OCI-LY7 (cell line): ENCODE results near the gene ACSS3. TPM values are rescaled to one million over a fixed set of nuclear protein-coding genes. Genes with fewer than 3 reads are reported as not detected.

ENCODE experiments used
- BruUV-seq: library from RNA; stranded (reverse); fragments of 400-500 nt; replicated peaks from 2 replicates; lab custom pipeline; 2021; lab: Mats Ljungman, UMichigan
- CTCF ChIA-PET: fragments of 300-600 bp; sonication (Branson Sonifier 250); formaldehyde crosslinking; loops from one replicate; lab custom pipeline; 2022; ENCODE audit warnings: antibody characterized with exemption; ENCODE audit not compliant: unreplicated experiment; lab: Charles Lee
- POLR2A ChIA-PET: fragments of 300-600 bp; sonication (Branson Sonifier 250); formaldehyde crosslinking; loops from one replicate; lab custom pipeline; 2022; ENCODE audit warnings: antibody characterized with exemption; lab: Charles Lee
- DNase-seq: peaks from one replicate; pipeline ENCODE4 v3.0.0-alpha.2; 2015; ENCODE audit warnings: low spot score
- H2AFZ ChIP-seq: fragments of 200-600 bp; sonication (generic), shearing (Covaris generic); 2 replicates; pipeline ENCODE4 v1.6.1; 2014; ENCODE audit warnings: mild to moderate bottlenecking, antibody characterized with exemption, low read length, moderate library complexity
- H3K27ac ChIP-seq: fragments of 200-600 bp; sonication (generic); 2 replicates; pipeline ENCODE4 v1.5.1; 2014; ENCODE audit warnings: mixed run types, low read depth, mild to moderate bottlenecking, moderate library complexity, low read length, inconsistent platforms; ENCODE audit not compliant: poor library complexity, severe bottlenecking
- H3K36me3 ChIP-seq: fragments of 200-600 bp; sonication (generic); 2 replicates; pipeline ENCODE4 v1.6.1; 2014; ENCODE audit warnings: mild to moderate bottlenecking, antibody characterized with exemption, low read length, moderate library complexity, mixed read lengths; ENCODE audit not compliant: insufficient read depth
- H3K4me1 ChIP-seq: fragments of 200-600 bp; sonication (generic); 2 replicates; pipeline ENCODE4 v1.5.1; 2014; ENCODE audit warnings: mild to moderate bottlenecking, low read length; ENCODE audit not compliant: insufficient read depth, poor library complexity, severe bottlenecking
- H3K4me2 ChIP-seq: fragments of 200-600 bp; sonication (generic); 2 replicates; pipeline ENCODE4 v1.6.1; 2014; ENCODE audit warnings: mild to moderate bottlenecking, low read length
- H3K4me3 ChIP-seq: fragments of 200-600 bp; sonication (generic); 2 replicates; pipeline ENCODE4 v1.5.1; 2014; ENCODE audit warnings: mild to moderate bottlenecking, low read depth, low read length; ENCODE audit not compliant: poor library complexity, severe bottlenecking
- H3K79me2 ChIP-seq: fragments of 200-600 bp; sonication (generic); 2 replicates; pipeline ENCODE4 v1.6.1; 2016; ENCODE audit warnings: low read depth, mild to moderate bottlenecking, low read length, moderate library complexity, mixed read lengths; ENCODE audit not compliant: insufficient read depth
- H3K9me2 ChIP-seq: fragments of 200-600 bp; sonication (generic); 2 replicates; pipeline ENCODE4 v1.6.1; 2016; ENCODE audit warnings: mild to moderate bottlenecking, low read length, mixed read lengths; ENCODE audit not compliant: insufficient read depth
- H3K9me3 ChIP-seq: fragments of 200-600 bp; sonication (generic); 2 replicates; pipeline ENCODE4 v1.6.1; 2014; ENCODE audit warnings: mild to moderate bottlenecking, mixed run types, low read length, mixed read lengths
- H4K20me1 ChIP-seq: fragments of 200-600 bp; sonication (generic); 2 replicates; pipeline ENCODE4 v1.6.1; 2014; ENCODE audit warnings: mild to moderate bottlenecking, antibody characterized with exemption, low read length, moderate library complexity, mixed read lengths; ENCODE audit not compliant: insufficient read depth
- CTCF ChIP-seq: fragments of 200-600 bp; sonication (generic); conservative IDR thresholded peaks from 2 replicates; pipeline ENCODE4 v1.5.1; 2014; ENCODE audit warnings: mild to moderate bottlenecking, antibody characterized with exemption, low read length, moderate library complexity, mixed read lengths
- EZH2phosphoT487 ChIP-seq: fragments of 200-600 bp; sonication (generic); IDR thresholded peaks from 2 replicates; pipeline ENCODE4 v1.6.1; 2018; ENCODE audit warnings: low read depth, borderline replicate concordance, mild to moderate bottlenecking, mixed run types, antibody characterized with exemption, low read length, moderate library complexity, mixed read lengths
- intact Hi-C: fragments of 100-400 bp; cut with micrococcal nuclease; formaldehyde crosslinking; loops from one replicate; pipeline ENCODE4 v1.10.0; 2022; ENCODE audit not compliant: unreplicated experiment
- total RNA-seq, 2 experiments: library from RNA; depleted of rRNA in 1 of 2; stranded (reverse); fragments of >200 nt in 1 of 2; shearing (Covaris generic) in 1 of 2; gene quantifications; 2 replicates each; pipeline ENCODE4 v1.2.3, GENCODE V29; 2014 to 2022

The ACSS3 gene
- total RNA-seq, 2 experiments from 2014 or later, result not detected

GRCh38 chr12:81167694-81168093, 89.8 kb downstream of the ACSS3 start:
- no TSS peak for BruUV-seq
- intact Hi-C loops, result no loop called here

GRCh38 chr12:81168445-81168844, 90.6 kb downstream of the ACSS3 start:
- BruUV-seq, result no TSS peak
- CTCF ChIA-PET, result no interaction called here
- DNase-seq, result no peak

More at GRCh38 chr12:81167694-81168093, 89.8 kb downstream of the ACSS3 start:
- ChIA-PET CTCF (no interaction called here), POLR2A (no interaction called here)
- H3K27ac ChIP-seq, result no peak overlapping the region
- no peaks in the 10 kb centered on the region for H4K20me1 ChIP-seq
- no peaks in the 10 kb centered on the region for H3K4me1 ChIP-seq
- no peak overlapping the region for H3K4me3 ChIP-seq
- DNase-seq, result no peak
- no peaks in the 10 kb centered on the region for H3K36me3 ChIP-seq
- no peak overlapping the region for H2AFZ ChIP-seq
- no peaks in the 10 kb centered on the region for H3K79me2 ChIP-seq
- H3K9me3 ChIP-seq, result no peaks in the 10 kb centered on the region
- H3K4me2 ChIP-seq, result no peak overlapping the region
- no peaks in the 10 kb centered on the region for H3K9me2 ChIP-seq
- TF ChIP-seq EZH2phosphoT487 (no peak), CTCF (no peak)

More at GRCh38 chr12:81168445-81168844, 90.6 kb downstream of the ACSS3 start:
- POLR2A ChIA-PET, result no interaction called here
- H3K79me2 ChIP-seq, result no peaks in the 10 kb centered on the region
- no peak overlapping the region for H3K4me3 ChIP-seq
- intact Hi-C loops, result no loop called here
- no peaks in the 10 kb centered on the region for H3K9me2 ChIP-seq
- H3K9me3 ChIP-seq, result no peaks in the 10 kb centered on the region
- H3K4me2 ChIP-seq, result no peak overlapping the region
- no peak overlapping the region for H3K27ac ChIP-seq
- no peaks in the 10 kb centered on the region for H3K4me1 ChIP-seq
- H3K36me3 ChIP-seq, result no peaks in the 10 kb centered on the region
- no peak for TF ChIP-seq CTCF
- TF ChIP-seq EZH2phosphoT487, result no peak
- no peaks in the 10 kb centered on the region for H4K20me1 ChIP-seq
- H2AFZ ChIP-seq, result no peak overlapping the region
